HG03432 (cell line): Measurements from ENCODE around the gene TTC1.
"Not testable (repeated sequence)": the region's sequence is repeated elsewhere in the genome, so short reads cannot be mapped to it uniquely, and the experiment has no call there.

Experiments
- ATAC-seq: cut with Tn5 transposase; IDR thresholded peaks from one replicate; pipeline ENCODE4 v1.9.1; 2021; ENCODE audit warnings: mild to moderate bottlenecking, moderate library complexity; ENCODE audit not compliant: unreplicated experiment

TTC1 gene

GRCh38 chr5:160039810-160040470, 31.0 kb downstream of the TTC1 start:
- ATAC-seq = no peak

DNA sequence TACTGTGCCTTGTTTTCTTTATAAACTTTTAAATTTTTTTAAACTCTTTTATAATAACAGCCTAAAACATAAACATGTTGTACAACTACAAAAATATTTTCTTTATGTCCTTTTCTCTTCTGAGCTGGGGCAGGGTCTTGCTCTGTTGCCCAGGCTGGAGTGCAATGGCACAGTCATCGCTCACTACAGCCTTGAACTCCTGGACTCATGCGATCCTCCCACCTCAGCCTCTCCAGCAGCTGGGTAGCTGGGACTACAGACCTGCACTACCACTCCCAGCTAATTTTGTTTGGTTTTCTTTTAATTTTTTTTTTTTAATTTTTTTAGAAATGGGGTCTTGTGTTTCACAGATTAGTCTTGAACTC, 31.5 kb downstream of the TTC1 start:
- ATAC-seq = no peak

DNA sequence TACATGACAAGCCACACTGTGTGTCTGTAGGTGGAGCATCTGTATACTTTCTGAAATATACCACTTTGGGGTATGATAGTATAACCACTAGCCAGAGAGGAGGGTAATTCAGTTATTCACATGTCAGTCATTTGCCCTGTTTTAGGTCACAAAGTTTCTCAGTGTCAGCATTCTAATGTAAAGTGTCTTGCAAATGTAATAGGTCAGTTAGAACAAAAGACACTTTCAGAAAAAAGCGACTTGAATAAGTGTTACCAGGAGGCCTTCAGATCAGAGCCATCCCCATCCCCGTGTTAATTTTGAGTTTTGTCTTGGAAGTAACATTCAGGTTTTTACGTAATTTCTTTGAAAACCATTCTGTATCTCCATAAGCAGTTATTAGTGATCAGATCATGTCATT, 33.7 kb downstream of the TTC1 start:
- ATAC-seq = no peak

DNA sequence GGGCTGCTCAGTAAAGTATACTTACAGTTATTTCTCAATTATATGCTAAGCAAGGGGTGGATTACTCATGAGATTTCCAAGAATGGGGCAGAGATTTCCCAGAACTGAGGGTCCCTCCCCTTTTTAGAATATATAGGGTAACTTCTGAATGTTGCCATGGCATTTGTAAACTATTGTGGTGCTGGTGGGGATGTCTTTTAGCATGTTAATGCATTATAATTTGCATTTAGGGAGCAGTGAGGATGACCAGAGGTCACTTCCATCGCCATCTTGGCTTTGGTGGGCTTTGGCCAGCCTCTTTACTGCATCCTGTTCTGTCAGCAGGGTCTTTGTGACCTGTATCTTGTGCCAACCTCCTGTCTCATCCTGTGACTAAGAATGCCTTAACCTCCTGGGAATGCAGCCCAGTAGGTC, 35.5 kb downstream of the TTC1 start:
- no peak for ATAC-seq

DNA sequence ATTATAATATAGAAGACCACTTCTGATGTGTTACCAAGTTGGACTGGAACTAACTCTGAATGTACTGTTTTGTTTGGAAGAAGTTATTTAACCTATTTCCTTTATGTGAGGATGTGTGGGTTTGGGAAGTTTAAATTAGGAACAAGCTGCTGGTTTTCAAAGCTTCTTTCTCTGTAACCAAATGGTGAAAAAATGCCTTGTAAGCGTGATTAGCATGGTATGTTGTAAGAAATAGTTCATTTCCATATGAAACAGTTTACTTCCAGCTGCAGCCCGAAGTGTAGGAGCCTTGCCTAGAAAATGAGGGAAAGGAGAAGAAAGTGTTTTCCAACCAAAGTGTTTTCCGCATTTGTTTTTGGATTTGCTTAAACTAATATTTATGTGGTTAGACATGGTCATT, 36.0 kb downstream of the TTC1 start:
- no peak for ATAC-seq

DNA sequence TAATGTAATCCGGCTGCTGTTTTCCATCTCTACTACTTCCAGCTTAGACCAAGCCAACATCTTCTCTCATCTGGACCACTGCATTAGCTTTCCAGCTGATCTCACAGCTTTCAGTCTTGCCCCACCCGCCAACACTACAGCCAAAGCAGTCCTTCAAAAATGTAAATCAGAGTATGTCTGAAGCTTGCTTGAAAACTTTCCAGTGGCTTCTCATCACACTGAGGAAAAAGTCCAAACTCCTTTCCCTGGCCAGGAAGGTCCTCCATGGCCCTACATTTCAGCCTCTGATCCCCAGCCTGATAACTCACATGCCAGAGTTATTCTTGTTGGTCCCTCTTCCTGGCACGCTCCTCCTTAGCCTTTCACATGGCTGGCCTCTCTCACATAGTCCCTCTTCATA, 38.5 kb downstream of the TTC1 start:
- no peak for ATAC-seq

DNA sequence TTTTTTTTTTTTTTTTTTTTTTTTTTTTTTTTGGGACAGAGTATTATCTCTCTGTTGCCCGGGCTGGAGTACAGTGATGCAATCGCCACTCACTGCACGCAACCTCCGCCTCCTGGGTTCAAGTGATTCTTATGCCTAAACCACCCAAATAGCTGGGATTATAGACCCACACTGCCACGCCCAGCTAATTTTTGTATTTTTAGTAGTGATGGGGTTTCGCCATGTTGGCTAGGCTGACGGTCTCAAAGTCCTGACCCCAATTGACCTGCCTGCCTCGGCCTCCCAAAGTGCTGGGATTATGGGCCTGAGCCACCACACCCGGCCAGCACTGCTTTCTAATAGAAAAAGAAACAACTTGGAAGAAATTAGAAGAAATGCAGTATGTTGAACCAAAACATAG, 39.2 kb downstream of the TTC1 start:
- ATAC-seq = no peak

- ATAC-seq = no peak
Measured at GRCh38 chr5:160049099-160049498, 40.2 kb downstream of the TTC1 start.

DNA sequence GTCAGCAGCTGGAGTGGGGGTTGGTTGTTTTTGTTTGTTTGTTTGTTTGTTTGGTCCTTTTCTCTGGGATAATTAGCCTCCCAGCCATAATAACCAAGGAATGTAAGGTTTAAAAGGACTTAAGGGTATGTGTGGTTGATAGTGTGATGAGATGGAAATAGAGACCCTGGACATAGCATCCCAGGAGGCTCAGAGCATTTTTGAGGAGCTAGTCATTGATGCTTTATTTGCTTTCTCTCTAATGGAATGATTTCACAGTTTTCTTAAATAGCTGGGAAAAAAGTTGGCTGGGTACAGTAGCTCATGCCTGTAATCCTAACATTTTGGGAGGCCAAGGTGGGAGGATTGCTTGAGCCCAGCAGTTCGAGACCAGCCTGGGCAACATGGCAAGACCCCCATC, 45.1 kb downstream of the TTC1 start:
- ATAC-seq = no peak

DNA sequence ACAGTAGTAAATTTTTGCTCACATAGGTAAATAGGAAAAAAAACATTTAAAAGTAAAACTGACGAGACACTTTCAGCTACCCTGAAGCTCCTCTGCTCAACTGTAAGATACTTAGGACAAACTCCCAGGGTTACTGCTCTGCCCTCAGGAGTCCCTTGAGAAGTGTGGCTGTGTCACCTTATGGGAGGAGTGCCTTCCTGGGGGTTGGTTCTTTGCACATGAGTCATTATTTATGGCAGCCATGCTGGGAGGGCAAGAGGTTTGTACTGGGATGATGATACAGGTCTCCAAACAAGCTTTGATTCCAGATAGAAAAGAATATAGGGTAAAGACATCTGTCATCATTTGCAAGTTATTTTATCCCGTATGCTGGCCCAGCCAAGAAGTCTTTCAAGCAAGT, 45.9 kb downstream of the TTC1 start:
- ATAC-seq = no peak

- ATAC-seq = no peak
Measured at GRCh38 chr5:160057256-160057655, 48.3 kb downstream of the TTC1 start.

DNA sequence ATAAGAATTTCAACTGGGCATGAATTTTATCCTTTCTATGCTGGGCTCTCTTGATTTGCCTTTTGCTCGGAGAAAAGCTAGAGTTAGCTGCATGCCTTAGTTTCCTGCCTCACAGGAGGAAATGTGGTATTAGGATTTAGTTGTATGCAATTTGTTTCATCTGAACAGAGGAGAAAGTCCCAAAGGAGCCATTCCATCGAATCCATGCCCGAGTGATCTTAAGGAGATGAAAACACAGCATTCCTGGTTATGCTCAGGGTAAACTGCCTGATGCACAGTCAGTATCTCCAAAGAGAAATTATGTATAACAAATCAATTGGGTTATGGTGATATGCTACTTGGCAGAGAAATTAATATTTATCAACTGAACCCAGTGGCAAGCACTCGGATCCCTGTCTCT, 51.1 kb downstream of the TTC1 start:
- no peak for ATAC-seq

GRCh38 chr5:160061770-160062169, 52.8 kb downstream of the TTC1 start:
- ATAC-seq = no peak

DNA sequence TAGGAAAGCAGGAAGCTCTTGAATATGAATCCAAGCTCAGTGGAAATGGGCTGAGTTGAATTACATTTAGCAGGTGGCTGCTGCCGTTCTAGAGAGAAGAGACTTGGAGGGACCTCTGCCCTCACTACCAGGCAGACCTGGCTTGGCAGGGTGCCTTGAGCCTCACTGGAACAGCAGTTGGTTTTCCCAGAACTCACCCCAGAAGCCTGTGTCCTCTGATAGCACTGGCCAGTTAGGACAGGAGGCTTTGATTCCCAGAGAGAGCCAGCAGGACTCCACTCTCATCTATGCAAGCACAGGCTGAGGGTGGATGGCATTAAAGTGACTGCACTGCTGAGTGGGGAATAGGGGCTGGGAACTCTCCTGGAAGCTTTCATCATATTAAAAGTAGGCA, 55.5 kb downstream of the TTC1 start:
- no peak for ATAC-seq

GRCh38 chr5:160064995-160065614, 56.2 kb downstream of the TTC1 start:
- no peak for ATAC-seq

DNA sequence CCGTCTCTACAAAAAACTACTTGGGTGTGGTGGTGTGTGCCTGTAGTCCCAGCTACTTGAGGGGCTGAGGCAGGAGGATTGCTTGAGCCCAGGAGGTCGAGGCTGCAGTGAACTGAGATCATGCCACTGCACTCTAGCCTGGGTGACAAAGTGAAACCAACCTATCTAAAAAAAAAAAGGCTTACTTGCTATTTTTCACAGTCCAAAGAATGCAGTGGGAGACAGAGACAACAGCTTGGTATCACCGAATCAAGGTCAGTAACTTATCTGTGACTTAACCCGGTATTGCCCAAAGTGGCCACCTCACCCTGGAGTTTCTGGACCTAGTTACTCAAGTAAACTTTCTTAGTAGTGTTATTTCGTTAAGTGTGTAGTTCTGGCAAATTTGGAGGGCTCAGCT, 60.2 kb downstream of the TTC1 start:
- not testable (repeated sequence) for ATAC-seq

GRCh38 chr5:160071516-160071915, 62.6 kb downstream of the TTC1 start:
- ATAC-seq = no peak

DNA sequence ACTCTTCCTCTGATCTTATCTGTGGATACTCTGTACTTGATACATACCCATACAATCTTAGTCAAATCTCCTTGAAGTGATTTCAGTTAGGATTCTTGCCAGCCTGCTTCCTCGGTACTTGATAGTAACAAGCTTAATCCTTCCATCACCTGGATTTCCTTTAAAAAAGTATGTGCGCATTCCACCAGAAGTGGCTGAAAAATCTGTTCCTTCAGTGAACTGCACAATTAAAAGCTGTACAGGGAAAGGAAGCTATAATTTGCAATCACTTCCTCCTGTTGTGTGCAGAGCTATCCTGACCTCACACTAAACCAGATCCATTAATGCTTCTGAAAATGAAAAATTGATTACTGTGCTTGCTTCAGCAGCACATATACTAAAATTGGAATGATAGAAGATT, 63.0 kb downstream of the TTC1 start:
- no peak for ATAC-seq

DNA sequence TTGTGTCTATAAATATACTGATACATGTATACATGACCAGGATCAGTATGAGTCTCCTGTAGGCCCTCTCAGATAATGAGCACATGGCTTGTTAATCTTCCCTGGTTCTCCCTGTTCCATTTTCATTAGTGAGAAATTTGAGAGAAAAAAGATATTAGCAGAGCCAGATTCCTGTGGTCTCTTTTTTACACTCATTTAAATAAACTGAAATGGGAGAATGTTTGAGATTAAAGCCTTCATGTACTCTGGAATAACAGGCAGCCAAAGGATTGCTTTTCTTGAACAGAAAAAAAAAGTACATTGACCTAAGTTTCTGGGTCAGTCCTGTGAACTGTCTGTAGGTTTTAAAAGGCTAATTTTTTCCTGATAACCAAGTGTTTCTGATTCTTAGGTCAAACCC, 66.1 kb downstream of the TTC1 start:
- ATAC-seq = no peak

GRCh38 chr5:160076997-160077396, 68.1 kb downstream of the TTC1 start:
- ATAC-seq = no peak

- no peak for ATAC-seq
Measured at GRCh38 chr5:160079753-160080152, 70.8 kb downstream of the TTC1 start.

GRCh38 chr5:160081495-160081894, 72.6 kb downstream of the TTC1 start:
- ATAC-seq = no peak
